NCI-H2081 (cell line): Measurements from ENCODE around the gene RBPMS2.
"Not testable (repeated sequence)": the region's sequence is repeated elsewhere in the genome, so short reads cannot be mapped to it uniquely, and the experiment has no call there.

Source experiments
- DNase-seq, 2 experiments: peaks; one replicate each; lab custom pipeline; 2025; lab: John Stamatoyannopoulos, UW

The RBPMS2 gene

DNA sequence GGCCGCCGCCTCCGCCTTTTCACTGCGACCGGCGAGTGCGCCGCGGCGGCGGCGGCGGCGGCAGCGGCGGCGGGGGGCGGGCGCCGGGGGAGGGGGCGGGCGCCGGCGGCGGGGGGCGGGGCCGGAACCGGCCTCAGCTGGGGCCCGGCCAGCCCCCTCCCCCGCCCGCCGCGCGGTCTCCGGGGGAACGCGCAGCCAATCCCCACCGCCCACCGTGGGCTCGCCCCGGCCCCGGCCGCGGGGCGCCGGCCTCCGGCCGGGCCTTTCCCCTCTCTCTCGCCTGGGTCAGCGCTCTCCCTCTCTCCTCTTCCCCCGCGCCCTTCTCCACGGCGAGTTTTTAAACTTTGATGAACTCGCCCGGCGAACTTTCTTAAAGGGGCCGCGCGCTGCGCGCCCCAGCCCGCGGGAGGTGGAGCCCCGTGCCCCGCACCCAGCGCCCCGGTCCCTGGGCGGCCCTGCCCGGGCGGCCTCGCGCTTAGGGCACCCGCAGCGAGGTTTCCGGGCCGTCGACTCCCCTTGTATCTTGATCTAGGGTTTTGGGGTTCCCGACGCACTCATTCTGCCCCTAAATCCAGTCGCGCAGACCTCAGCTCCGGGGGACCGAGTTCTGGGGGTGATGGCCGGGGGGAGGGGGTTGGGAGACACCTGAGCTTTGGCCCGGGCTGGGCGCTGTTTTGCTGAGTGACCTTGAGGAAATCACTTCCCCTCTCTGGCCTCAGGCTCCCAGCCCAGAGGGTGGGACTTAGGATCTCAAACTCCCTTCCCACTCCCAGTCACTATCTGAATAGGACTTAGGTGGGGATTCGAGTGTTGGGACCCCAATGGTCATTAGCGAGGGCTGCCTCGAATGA is at the start of gene RBPMS2:
Gene RBPMS2 (minus strand): TSS at position 39 of the 851 bp plus-strand sequence. CDS start 270 bp downstream, outside the sequence.
- no peak for DNase-seq

- DNase-seq: no peak
Measured at GRCh38 chr15:64824929-64825430, 49.6 kb upstream of the RBPMS2 start.

DNA sequence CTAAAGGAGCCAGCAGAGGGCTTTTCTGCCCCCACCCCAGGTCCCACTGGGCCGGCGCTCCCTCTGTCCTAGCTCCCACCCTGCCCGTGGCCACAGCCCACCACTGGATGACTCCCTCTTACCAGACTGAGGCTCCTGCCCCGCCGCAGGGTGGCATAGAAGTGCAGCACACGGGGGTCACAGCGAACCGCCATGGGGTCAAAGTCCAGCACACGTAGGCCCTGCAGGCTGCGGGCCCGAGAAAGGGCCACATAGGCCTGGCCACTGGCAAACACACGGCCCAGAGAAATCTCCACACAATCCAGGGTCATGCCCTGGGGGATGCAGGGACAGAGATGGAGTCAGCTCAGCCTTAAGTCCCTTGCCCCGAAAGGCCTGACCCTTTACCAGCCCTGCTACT is 41.1 kb upstream of the RBPMS2 start:
- DNase-seq: no peak

DNA sequence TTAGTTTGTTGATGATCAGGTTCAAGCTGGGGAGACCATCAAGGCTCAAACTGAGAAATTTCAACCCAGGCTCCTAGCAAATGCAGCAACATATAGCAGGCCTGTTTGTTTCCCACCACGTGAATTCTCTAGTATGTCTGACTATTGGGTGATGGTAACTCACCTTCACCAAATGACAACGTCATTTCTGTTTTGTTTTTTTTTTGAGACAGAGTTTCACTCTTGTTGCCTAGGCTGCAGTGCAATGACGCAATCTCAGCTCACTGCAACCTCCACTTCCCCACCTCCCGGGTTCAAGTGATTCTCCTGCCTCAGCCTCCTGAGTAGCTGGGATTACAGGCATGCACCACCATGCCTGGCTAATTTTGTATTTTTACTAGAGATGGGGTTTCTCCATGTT is 39.6 kb upstream of the RBPMS2 start:
- DNase-seq: not testable (repeated sequence)

- DNase-seq: not testable (repeated sequence)
Measured at GRCh38 chr15:64814283-64814682, 38.9 kb upstream of the RBPMS2 start.

- DNase-seq: no peak
Measured at GRCh38 chr15:64813075-64813474, 37.7 kb upstream of the RBPMS2 start.

- no peak for DNase-seq
Measured at GRCh38 chr15:64810497-64811326, 35.3 kb upstream of the RBPMS2 start.

- peak; percentile 66 to 69 for DNase-seq
Measured at GRCh38 chr15:64809649-64810496, 34.5 kb upstream of the RBPMS2 start.

DNA sequence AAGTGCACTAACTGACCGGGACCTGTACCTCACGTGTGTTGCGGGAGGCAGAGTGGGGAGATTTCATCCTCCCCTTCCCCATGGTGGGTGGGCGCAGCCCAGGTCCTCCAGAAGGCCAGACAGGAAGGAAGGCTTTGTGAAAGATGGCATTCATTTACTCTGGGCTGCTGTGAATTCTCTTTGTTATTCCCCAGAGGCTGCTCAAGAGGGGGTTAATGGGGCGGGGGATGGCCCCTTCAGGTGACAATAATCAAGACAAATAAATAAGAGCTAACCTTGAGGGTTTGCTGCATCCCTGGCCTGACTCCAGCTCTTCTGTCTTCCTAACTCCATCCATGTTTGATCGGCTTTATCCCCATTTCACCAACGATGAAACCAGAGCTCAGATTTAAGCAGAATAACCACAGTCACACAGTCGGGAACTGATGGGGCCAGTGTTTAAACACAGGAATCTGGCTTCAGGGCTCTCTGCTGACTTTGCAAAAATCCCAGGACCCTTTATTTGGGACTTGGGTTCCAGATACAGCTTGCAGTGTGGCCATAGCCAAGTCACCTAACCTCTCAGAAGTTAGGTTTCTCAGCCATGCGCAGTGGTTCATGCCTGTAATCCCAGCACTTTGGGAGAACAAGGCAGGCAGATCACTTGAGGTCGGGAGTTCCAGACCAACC is 33.5 kb upstream of the RBPMS2 start:
- no peak for DNase-seq

- no peak for DNase-seq
Measured at GRCh38 chr15:64807751-64808222, 32.4 kb upstream of the RBPMS2 start.

- DNase-seq: no peak
Measured at GRCh38 chr15:64807051-64807749, 31.8 kb upstream of the RBPMS2 start.

- DNase-seq: no peak
Measured at GRCh38 chr15:64806509-64806908, 31.1 kb upstream of the RBPMS2 start.

DNA sequence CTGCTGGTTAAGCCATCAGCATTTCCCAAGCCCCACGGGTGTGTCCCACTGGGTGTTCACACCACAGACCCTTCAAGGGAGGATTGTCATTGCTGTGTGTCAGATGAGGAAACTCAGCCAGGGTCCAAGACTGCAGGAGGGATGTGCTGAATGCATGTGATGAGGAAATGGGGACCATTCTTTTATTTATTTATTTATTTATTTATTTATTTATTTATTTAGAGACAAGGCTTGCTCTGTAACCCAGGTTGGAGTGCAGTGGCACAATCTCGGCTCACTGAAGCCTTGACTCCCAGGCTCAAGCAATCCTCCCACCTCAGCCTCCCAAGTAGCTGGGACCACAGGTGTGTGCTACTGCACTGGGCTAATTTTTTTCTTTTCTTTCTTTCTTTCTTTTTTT is 29.2 kb upstream of the RBPMS2 start:
- DNase-seq: no peak

DNA sequence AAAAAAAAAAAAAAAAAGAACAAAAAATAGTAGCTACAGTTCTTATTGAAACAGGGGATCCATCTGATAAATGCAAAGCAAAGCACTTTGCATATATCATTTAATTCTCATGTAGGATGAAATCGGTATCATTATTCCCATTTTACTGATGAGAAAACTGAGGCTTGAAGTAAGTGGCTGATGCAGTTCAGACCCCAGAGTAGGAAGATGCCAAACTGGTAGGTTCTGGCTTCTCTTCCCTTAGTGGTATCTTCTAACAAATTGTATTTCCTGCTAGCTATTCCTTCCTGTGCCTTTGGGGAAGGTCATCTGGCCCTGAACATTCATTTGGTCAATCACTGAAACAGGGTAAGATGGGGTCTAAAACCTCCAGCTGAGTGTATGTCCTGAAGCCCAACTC is 28.1 kb upstream of the RBPMS2 start:
- DNase-seq: no peak

GRCh38 chr15:64800476-64800875 is 25.1 kb upstream of the RBPMS2 start:
- DNase-seq: no peak

DNA sequence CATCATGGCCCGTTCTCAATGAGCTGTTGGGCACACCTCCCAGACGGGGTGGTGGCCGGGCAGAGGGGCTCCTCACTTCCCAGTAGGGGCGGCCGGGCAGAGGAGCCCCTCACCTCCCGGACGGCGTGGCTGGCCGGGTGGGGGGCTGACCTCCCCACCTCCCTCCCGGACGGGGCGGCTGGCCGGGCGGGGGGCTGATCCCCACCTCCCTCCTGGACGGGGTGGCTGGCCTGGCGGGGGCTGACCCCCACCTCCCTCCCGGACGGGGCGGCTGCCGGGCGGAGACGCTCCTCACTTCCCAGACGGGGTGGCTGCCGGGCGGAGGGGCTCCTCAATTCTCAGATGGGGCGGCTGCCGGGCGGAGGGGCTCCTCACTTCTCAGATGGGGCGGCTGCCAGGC is 23.5 kb upstream of the RBPMS2 start:
- DNase-seq: not testable (repeated sequence)

DNA sequence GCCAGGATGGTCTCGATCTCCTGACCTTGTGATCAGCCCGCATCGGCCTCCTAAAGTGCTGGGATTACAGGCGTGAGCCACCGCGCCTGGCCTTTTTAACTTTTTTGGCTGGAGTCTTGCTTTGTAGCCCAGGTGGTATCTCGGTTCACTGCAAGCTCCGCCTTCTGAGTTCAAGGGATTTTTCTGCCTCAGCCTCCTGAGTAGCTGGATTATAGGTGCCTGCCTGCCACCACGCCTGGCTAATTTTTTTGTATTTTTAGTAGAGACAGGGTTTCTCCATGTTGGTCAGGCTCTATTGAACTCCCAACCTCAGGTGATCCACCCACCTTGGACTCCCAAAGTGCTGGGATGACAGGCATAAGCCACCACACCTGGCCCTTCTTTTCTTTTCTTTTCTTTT is 20.5 kb upstream of the RBPMS2 start:
- DNase-seq: not testable (repeated sequence)

GRCh38 chr15:64795299-64795698 is 19.9 kb upstream of the RBPMS2 start:
- DNase-seq: not testable (repeated sequence)

DNA sequence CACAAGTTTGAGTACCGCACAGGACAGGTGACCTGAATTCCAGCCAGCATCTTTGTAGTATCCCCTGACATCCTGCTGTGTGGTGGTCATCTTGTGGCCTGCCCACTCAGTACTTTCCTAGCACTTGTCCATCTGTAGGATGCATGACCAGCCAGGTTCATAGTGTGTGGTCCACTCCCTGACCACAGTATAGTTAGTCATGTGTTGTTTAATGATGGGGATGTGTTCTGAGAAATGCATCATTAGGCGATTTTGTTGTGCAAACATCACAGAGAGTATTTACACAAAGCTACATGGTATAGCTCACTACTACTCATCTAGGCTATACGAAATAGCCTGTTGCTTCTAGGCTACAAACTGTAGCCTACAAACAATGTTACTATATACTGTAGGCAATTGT is 16.9 kb upstream of the RBPMS2 start:
- DNase-seq: no peak

DNA sequence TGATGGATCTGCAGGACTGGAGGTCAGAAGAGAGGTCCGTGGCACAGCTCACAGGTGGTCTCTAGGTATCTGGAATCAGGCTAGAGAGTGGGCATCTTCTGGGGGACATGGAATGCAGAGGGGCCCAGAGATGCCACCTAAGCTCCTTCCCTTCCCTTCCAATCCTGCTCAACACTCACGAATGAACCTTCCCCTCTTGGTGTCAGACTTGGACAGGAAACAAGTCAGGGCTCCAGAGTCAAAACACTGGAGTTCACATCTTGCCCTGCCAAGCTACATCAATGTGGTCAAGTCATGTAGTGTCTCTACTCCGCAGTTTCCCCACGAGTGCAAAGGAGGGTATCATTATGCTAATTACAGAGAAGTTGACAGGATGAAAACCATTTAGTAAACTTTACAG is 16.0 kb upstream of the RBPMS2 start:
- no peak for DNase-seq

DNA sequence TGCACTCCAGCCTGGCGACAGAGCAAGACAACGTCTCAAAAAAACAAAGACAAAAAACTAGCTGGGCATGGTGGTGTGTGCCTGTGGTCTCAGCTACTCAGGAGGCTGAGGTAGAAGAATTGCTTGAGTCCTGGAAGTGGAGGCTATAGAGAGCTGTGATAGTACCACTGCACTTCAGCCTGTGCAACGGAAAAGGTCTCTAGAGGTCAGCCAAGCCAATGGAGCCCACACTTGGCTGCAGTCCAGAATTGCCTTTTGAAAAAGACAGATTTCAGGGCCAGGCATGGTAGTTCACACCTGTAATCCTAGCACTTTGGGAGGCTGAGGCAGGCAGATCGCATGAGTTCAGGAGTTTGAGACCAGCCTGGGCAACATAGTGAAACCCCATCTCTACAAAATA is 8.4 kb upstream of the RBPMS2 start:
- no peak for DNase-seq
